IMR-90 (cell line): Measurements from ENCODE around the gene NIPA2. TPM values are rescaled to one million over a fixed set of nuclear protein-coding genes. Genes with fewer than 3 reads are reported as not detected.
"Not testable (repeated sequence)": the region's sequence is repeated elsewhere in the genome, so short reads cannot be mapped to it uniquely, and the experiment has no call there.

Experiments used
- ATAC-seq: fragments of 200-7000 bp; cut with Tn5 transposase; 2 replicates; pipeline ENCODE4 v1.9.1; 2020; ENCODE audit warnings: low read depth, mild to moderate bottlenecking, moderate library complexity
- BruUV-seq: library from RNA; stranded (reverse); fragments of 400-500 nt; replicated peaks from 2 replicates; lab custom pipeline; 2021; lab: Mats Ljungman, UMichigan
- CTCF ChIA-PET: fragments of 300-600 bp; formaldehyde crosslinking; extraction: SDS; loops from one replicate; lab custom pipeline; 2021; ENCODE audit warnings: antibody characterized with exemption; lab: Yijun Ruan, JAX
- POLR2A ChIA-PET: fragments of 300-600 bp; sonication (Branson Sonifier 250); formaldehyde crosslinking; loops from one replicate; lab custom pipeline; 2022; ENCODE audit warnings: antibody characterized with exemption; ENCODE audit not compliant: unreplicated experiment; lab: Charles Lee
- DNase-seq: peaks from one replicate; pipeline ENCODE4 v3.0.0; 2013
- H2AFZ ChIP-seq: replicated peaks from 2 replicates; pipeline ENCODE3; 2013; ENCODE audit warnings: low read length, mild to moderate bottlenecking; ENCODE audit not compliant: poor library complexity
- H2AK5ac ChIP-seq: 2 replicates; pipeline ENCODE4 v1.6.1; 2013; ENCODE audit warnings: low read depth, low read length, inconsistent platforms
- H2AK9ac ChIP-seq: replicated peaks from 2 replicates; pipeline ENCODE3; 2013; ENCODE audit warnings: mild to moderate bottlenecking, low read depth, low read length, moderate library complexity; ENCODE audit not compliant: poor library complexity
- H2BK120ac ChIP-seq: 2 replicates; pipeline ENCODE4 v1.6.1; 2013; ENCODE audit warnings: low read depth, low read length, inconsistent platforms
- H2BK15ac ChIP-seq: 3 replicates; pipeline ENCODE4 v1.6.1; 2013; ENCODE audit warnings: low read depth, low read length, inconsistent platforms
- H2BK20ac ChIP-seq: 2 replicates; pipeline ENCODE4 v1.6.1; 2013; ENCODE audit warnings: low read depth, mild to moderate bottlenecking, inconsistent platforms, low read length, moderate library complexity
- H2BK5ac ChIP-seq: 2 replicates; pipeline ENCODE4 v1.6.1; 2013; ENCODE audit warnings: mild to moderate bottlenecking, low read depth, low read length, inconsistent platforms; ENCODE audit not compliant: poor library complexity, severe bottlenecking
- H3K14ac ChIP-seq: replicated peaks from 2 replicates; pipeline ENCODE4 v1.6.1; 2013; ENCODE audit warnings: low read depth, low read length, inconsistent platforms
- H3K18ac ChIP-seq: 2 replicates; pipeline ENCODE4 v1.6.1; 2013; ENCODE audit warnings: low read depth, low read length, control low read depth
- H3K23ac ChIP-seq: 2 replicates; pipeline ENCODE4 v1.6.1; 2013; ENCODE audit warnings: low read depth, low read length, inconsistent platforms
- H3K27ac ChIP-seq: 2 replicates; pipeline ENCODE4 v1.5.1; 2013; ENCODE audit warnings: mild to moderate bottlenecking, control low read depth, low read length; ENCODE audit not compliant: insufficient read depth
- H3K27me3 ChIP-seq: 2 replicates; pipeline ENCODE4 v1.6.1; 2013; ENCODE audit warnings: low read length; ENCODE audit not compliant: control insufficient read depth, insufficient read depth
- H3K36me3 ChIP-seq: 2 replicates; pipeline ENCODE4 v1.6.1; 2013; ENCODE audit warnings: low read length, mixed read lengths; ENCODE audit not compliant: control insufficient read depth, insufficient read depth
- H3K4ac ChIP-seq: 2 replicates; pipeline ENCODE4 v1.6.1; 2013; ENCODE audit warnings: low read depth, low read length, inconsistent platforms
- H3K4me1 ChIP-seq: 2 replicates; pipeline ENCODE4 v1.6.1; 2013; ENCODE audit warnings: low read length, mixed read lengths; ENCODE audit not compliant: control insufficient read depth, insufficient read depth
- H3K4me2 ChIP-seq: 2 replicates; pipeline ENCODE4 v1.6.1; 2013; ENCODE audit warnings: low read depth, mild to moderate bottlenecking, control low read depth, low read length, moderate library complexity
- H3K4me3 ChIP-seq: 2 replicates; pipeline ENCODE4 v1.5.1; 2013; ENCODE audit warnings: low read depth, mild to moderate bottlenecking, control low read depth, low read length, moderate library complexity; ENCODE audit not compliant: insufficient read depth
- H3K56ac ChIP-seq: 2 replicates; pipeline ENCODE4 v1.6.1; 2013; ENCODE audit warnings: low read length, inconsistent platforms; ENCODE audit not compliant: insufficient read depth; ENCODE audit errors: extremely low read depth
- H3K79me1 ChIP-seq, 2 experiments: 2 replicates each; pipeline ENCODE4 v1.6.1; 2013; ENCODE audit warnings: low read length in 2 of 2, inconsistent platforms in 1 of 2, low read depth in 1 of 2
- H3K9ac ChIP-seq: 2 replicates; pipeline ENCODE4 v1.6.1; 2013; ENCODE audit warnings: low read depth, low read length, control low read depth
- H3K9me1 ChIP-seq: 2 replicates; pipeline ENCODE4 v1.6.1; 2013; ENCODE audit warnings: low read length, inconsistent platforms; ENCODE audit not compliant: insufficient read depth
- H3K9me3 ChIP-seq: 2 replicates; pipeline ENCODE4 v1.6.1; 2013; ENCODE audit warnings: low read length; ENCODE audit not compliant: control insufficient read depth, insufficient read depth
- H4K20me1 ChIP-seq: 2 replicates; pipeline ENCODE4 v1.6.1; 2013; ENCODE audit warnings: low read length, inconsistent platforms; ENCODE audit not compliant: insufficient read depth
- H4K5ac ChIP-seq: 2 replicates; pipeline ENCODE4 v1.6.1; 2013; ENCODE audit warnings: mild to moderate bottlenecking, low read depth, low read length, control low read depth
- H4K8ac ChIP-seq, 2 experiments: 2 replicates each; pipeline ENCODE4 v1.6.1; 2013; ENCODE audit warnings: low read depth in 2 of 2, low read length in 2 of 2, control low read depth in 1 of 2, inconsistent platforms in 1 of 2
- H4K91ac ChIP-seq: 2 replicates; pipeline ENCODE4 v1.6.1; 2013; ENCODE audit warnings: low read depth, low read length, inconsistent platforms; ENCODE audit not compliant: insufficient read depth
- CHD1 ChIP-seq: IDR thresholded peaks from 2 replicates; pipeline ENCODE4 v1.6.1; 2012; ENCODE audit warnings: low read depth, low read length, improper control_type of control experiment
- MAZ ChIP-seq: IDR thresholded peaks from 2 replicates; pipeline ENCODE4 v1.6.1; 2012; ENCODE audit warnings: low read depth, mild to moderate bottlenecking, low read length, improper control_type of control experiment, moderate library complexity, borderline replicate concordance
- MXI1 ChIP-seq: IDR thresholded peaks from 2 replicates; pipeline ENCODE4 v1.6.1; 2012; ENCODE audit warnings: low read depth, mild to moderate bottlenecking, low read length, moderate library complexity, borderline replicate concordance
- RCOR1 ChIP-seq: IDR thresholded peaks from 2 replicates; pipeline ENCODE4 v1.6.1; 2012; ENCODE audit warnings: mild to moderate bottlenecking, low read length, improper control_type of control experiment; ENCODE audit not compliant: insufficient replicate concordance
- USF2 ChIP-seq: fragments of 150-350 bp; IDR thresholded peaks from 2 replicates; pipeline ENCODE4 v1.6.1; 2017; ENCODE audit warnings: mild to moderate bottlenecking, antibody characterized with exemption, low read length, low read depth
- WGBS, 2 experiments: methylation state at CpG; one replicate each; pipeline versions ENCODE4 v1.1.5 to v1.1.7; 2013; ENCODE audit warnings: missing lambda C conversion rate in 2 of 2; ENCODE audit not compliant: insufficient read length in 1 of 2; ENCODE audit errors: extremely low coverage in 2 of 2; 5-methylcytosine and 5-hydroxymethylcytosine counted together
- dilution Hi-C: fragments of 300-500 bp; cut with HindIII; formaldehyde crosslinking; loops from one replicate; pipeline ENCODE4 v1.14.3; 2018; ENCODE audit warnings: low sequenced_read_pairs; ENCODE audit not compliant: unreplicated experiment
- in situ Hi-C: fragments of 300-500 bp; cut with MboI; formaldehyde crosslinking; loops from 3 replicates; pipeline ENCODE4 v1.14.3; 2019; ENCODE audit warnings: low sequenced_read_pairs, inconsistent platforms, mixed read lengths
- intact Hi-C: fragments of 100-400 bp; cut with micrococcal nuclease; formaldehyde crosslinking; loops from 2 replicates; pipeline ENCODE4 v1.10.0; 2022
- polyA plus RNA-seq, 3 experiments: library from polyadenylated mRNA; depleted of rRNA; stranded (reverse); fragments of >200 nt; gene quantifications; 2 replicates each; pipeline ENCODE4 v1.2.3, GENCODE V29; 2012; ENCODE audit warnings: low replicate concordance in 1 of 3
- total RNA-seq: library from RNA; depleted of rRNA; stranded (reverse); fragments of >200 nt; gene quantifications from 2 replicates; pipeline ENCODE4 v1.2.3, GENCODE V29; 2012
- TF ChIP-seq, protein P1 (sequence below): fragments of 150-350 bp; IDR thresholded peaks from 2 replicates; pipeline ENCODE4 v1.6.1; 2016; ENCODE audit warnings: low read depth, mild to moderate bottlenecking, low read length, moderate library complexity, borderline replicate concordance

Gene NIPA2
- total and polyA plus RNA-seq, 2 of the 4 experiments (the other 2 are of a cell fraction), result 33.0 to 38.0 TPM

DNA sequence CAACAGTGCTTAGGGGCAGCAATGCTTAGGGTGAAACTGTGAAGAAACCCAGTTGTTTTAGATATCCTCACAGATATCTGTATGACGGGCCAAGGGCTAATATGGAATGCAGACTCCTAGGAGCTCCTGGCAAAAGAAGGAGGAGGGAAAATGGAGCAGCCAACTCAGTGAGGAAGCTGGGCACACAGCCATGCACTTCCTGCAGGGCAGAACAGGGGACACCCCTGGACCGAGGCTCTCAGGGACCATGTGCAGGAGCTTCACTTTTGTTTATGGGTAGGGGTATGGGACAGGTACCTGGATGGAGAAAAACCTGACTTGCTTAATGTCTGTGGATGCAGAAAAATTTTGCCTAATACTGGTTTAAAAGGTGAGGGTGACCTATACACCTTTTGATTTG lies 31.8 kb upstream of the NIPA2 start:
- H3K27me3 ChIP-seq, result no peaks in the 10 kb centered on the region
- no peak overlapping the region for H4K8ac ChIP-seq
- no peak overlapping the region for H3K27ac ChIP-seq
- no peaks in the 10 kb centered on the region; the same call in 1 of the 2 replicates for H3K36me3 ChIP-seq
- POLR2A ChIA-PET, result no interaction called here
- H3K9ac ChIP-seq, result no peak overlapping the region
- intact Hi-C loops (no loop called here), in situ Hi-C loops (loop anchor here (25.0 kb wide), 1 partner anchor 94 kb away; no protein-coding TSS in a partner anchor), dilution Hi-C loops (no loop called here)
- H3K4me1 ChIP-seq, result no peaks in the 10 kb centered on the region
- no peak overlapping the region for H4K91ac ChIP-seq
- no peak overlapping the region for H4K5ac ChIP-seq
- ATAC-seq (no peak), DNase-seq (no peak)
- no peak overlapping the region for H2AFZ ChIP-seq
- no peak overlapping the region for H2AK5ac ChIP-seq
- no peak overlapping the region for H2BK5ac ChIP-seq
- no TSS peak for BruUV-seq
- peaks cover 14 to 25% of the 10 kb centered on the region in 2 experiments; a peak in 3 of 4 replicates for H3K79me1 ChIP-seq
- 73% methylated on average over 2 of the region's 2 CpGs; no CpG with 5 or more reads in 1 of the 2 experiments for WGBS, 2 experiments
- H3K9me1 ChIP-seq, result no peaks in the 10 kb centered on the region
- H3K4me2 ChIP-seq, result no peak overlapping the region
- H2BK20ac ChIP-seq, result no peak overlapping the region
- CTCF ChIA-PET, result no interaction called here
- no peak overlapping the region for H3K56ac ChIP-seq
- H3K23ac ChIP-seq, result no peak overlapping the region
- no peak overlapping the region for H3K4ac ChIP-seq
- no peak overlapping the region for H3K4me3 ChIP-seq
- no peak overlapping the region for H2AK9ac ChIP-seq
- H3K14ac ChIP-seq, result no peak overlapping the region
- H2BK15ac ChIP-seq, result no peak overlapping the region
- H3K18ac ChIP-seq, result no peak overlapping the region
- H4K20me1 ChIP-seq, result no peaks in the 10 kb centered on the region
- H2BK120ac ChIP-seq, result no peak overlapping the region
- H3K9me3 ChIP-seq, result no peaks in the 10 kb centered on the region
- no peak for TF ChIP-seq CHD1
- TF ChIP-seq RCOR1, result no peak
- TF ChIP-seq MXI1, result no peak
- TF ChIP-seq USF2, result no peak
- no peak for TF ChIP-seq MAZ
- TF ChIP-seq, protein P1, sequence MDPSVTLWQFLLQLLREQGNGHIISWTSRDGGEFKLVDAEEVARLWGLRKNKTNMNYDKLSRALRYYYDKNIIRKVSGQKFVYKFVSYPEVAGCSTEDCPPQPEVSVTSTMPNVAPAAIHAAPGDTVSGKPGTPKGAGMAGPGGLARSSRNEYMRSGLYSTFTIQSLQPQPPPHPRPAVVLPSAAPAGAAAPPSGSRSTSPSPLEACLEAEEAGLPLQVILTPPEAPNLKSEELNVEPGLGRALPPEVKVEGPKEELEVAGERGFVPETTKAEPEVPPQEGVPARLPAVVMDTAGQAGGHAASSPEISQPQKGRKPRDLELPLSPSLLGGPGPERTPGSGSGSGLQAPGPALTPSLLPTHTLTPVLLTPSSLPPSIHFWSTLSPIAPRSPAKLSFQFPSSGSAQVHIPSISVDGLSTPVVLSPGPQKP, result no peak

- H3K23ac ChIP-seq, H3K9me1 ChIP-seq, H2BK15ac ChIP-seq, H3K27me3 ChIP-seq, H3K4ac ChIP-seq, H3K18ac ChIP-seq, H4K5ac ChIP-seq, ATAC-seq, H3K4me3 ChIP-seq, H3K9ac ChIP-seq, H3K27ac ChIP-seq, H2BK120ac ChIP-seq, intact Hi-C loops, BruUV-seq, H4K8ac ChIP-seq, H2BK20ac ChIP-seq, H4K20me1 ChIP-seq, H3K4me2 ChIP-seq, H3K36me3 ChIP-seq, H4K91ac ChIP-seq, H3K56ac ChIP-seq, DNase-seq, H3K4me1 ChIP-seq, H3K14ac ChIP-seq, H2AFZ ChIP-seq, H3K9me3 ChIP-seq, H2AK5ac ChIP-seq, H2AK9ac ChIP-seq, dilution Hi-C loops, POLR2A ChIA-PET, CTCF ChIA-PET, H2BK5ac ChIP-seq: not testable (repeated sequence)
- WGBS, 2 experiments, result no CpG with 5 or more reads among the region's 9 CpGs
- H3K79me1 ChIP-seq, result peaks cover 11 to 25% of the 10 kb centered on the region in 2 experiments; a peak in 3 of 4 replicates
- in situ Hi-C loops, result loop anchor here (25.0 kb wide), 1 partner anchor 96 kb away; no protein-coding TSS in a partner anchor
Observed at GRCh38 chr15:22807831-22808230, 30.6 kb upstream of the NIPA2 start.
